Measurements from ENCODE around the gene ADGRD2.

The ADGRD2 gene

DNA sequence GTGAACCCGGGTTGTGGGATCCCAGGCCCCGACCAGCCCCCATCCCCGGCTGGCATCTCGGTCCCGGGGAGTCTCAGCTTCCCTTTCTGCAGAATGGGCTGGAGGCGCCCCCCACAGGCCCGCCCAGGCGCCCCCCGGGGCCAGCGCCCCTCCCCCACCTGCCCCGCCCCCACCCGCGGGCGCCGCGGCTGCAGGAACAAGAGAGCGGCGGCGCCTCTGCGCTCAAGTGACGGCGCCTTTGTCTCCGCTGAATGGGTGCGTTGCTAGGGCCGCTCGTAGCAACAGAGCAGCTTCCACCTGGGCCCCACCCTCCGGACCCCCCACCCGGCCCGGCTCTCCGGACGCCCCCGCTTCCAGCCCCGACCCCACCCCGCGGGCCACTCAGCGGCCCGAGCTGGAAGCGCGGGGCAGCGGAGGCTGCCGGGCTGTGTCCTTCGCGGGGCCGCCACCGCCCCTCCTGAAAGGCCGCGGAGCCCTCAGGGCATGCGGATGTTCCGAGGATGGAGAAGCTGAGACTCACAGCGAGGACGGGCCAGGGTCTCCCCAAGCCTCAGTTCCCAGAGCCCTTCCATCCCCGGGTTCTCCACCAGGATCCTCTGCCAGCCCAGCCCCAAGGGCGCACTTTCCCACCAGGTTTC is 27.5 kb downstream of the ADGRD2 start:
- DNase-seq = peak in 8 of 58 donors; percentile 4 to 61 (median 14)

DNA sequence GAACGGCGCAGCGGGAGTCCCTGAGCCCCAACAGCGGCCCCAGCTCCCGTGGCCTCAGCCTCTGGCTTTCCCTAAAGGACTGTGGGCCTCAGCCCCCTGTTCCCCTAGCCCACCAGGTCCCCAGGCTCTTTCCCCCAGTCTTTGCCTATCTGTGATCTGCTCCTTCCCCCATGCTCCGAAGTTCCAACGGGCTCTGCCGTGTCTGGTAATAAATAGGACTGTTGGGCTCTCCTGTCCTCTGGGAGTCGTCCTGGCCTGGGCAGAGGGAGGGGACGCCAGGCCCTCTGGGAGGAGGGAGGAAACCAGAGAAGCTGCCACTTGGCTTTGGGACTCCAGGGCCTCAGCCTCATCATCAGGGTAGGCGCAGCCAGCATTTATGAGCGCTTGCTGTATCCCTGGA is 28.1 kb downstream of the ADGRD2 start:
- no peak for DNase-seq

DNA sequence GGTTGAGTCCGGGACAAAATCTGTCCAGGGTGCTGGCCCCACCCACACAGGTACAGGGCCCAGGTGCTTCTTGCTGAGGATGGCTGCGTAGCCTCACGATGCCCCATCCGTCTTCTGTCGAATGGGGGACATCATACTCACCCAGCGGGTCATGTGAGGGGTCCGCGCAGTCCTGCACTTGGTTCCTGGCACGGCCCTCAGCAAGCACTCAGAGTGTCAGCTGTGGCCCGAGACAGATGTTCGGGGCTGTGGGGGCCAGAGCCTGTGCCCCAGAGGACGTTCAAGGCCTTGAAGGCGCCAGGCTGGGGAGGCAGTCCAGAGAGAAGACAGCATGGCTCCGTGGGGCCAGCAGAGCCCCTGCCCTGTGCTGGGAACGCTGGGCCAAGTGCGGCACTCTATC is 29.1 kb downstream of the ADGRD2 start:
- DNase-seq = no peak

DNA sequence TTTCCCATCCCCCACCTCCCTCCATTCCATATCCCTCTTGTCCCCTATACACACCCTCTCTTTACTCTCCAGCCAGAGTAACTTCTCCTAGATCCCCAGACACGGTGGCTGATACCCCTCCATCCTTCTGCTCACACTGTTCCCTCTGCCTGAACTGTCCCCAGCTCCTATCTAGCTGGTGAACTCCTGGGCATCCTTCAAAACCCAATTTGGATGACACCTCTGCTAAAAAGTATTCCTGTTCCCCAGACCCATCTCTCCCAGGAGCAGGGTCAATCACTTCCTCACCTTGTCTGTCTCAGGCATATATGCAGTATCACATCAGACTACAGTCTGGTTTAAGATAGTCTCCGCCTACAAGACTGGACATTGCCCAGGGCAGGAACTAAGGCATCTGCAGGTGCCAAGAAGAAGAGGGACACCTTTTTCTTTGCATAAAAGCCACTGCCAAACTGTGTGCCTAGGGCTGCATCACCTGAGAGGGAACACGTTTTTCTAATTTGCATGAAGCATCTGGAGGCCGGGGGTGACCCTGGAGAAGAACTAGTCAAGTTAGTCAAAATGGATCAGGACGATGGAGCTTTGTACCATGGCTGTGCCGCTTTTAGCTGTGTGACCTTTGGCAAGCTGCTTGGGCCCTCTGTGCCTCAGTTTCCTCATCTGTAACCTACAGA is 29.8 kb downstream of the ADGRD2 start:
- DNase-seq = no peak

DNA sequence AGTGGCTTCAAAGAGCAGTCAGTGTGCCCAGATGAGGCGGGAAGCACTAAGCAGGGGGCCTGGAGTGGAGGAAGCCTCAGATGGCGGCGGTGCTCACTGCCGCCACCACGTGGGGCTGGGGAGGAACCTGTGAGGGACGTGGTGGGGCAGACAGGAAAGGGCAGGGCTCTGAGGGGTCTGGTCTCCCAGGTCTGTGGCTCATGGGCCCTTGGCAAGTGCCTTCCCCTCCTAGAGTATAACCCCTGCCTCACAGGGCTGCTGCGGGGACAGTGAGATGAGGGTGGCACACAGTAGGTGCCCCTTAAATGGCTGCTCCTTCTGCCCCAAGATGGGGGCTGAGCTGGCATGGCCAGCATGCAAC is 30.4 kb downstream of the ADGRD2 start:
- DNase-seq = no peak

DNA sequence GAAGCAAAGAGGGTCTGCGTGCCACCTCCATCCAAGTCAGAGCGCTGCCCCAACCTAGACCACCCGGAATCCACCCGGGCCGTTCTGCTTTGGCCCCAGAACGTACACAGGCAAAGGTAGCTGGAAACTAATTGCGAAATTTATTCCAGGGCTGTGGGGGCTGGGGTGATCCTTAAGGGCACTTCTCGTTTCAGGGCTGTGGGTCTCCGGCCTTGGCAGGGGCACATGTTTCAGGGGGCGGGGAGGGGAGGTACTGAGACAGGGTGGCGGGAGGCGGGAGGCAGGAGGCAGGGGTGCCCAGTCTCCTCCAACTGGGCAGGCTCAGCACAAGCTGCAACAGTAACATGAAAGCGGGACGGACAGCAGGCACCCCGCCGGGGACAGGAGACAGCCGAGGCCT is 30.9 kb downstream of the ADGRD2 start:
- no peak for DNase-seq

DNA sequence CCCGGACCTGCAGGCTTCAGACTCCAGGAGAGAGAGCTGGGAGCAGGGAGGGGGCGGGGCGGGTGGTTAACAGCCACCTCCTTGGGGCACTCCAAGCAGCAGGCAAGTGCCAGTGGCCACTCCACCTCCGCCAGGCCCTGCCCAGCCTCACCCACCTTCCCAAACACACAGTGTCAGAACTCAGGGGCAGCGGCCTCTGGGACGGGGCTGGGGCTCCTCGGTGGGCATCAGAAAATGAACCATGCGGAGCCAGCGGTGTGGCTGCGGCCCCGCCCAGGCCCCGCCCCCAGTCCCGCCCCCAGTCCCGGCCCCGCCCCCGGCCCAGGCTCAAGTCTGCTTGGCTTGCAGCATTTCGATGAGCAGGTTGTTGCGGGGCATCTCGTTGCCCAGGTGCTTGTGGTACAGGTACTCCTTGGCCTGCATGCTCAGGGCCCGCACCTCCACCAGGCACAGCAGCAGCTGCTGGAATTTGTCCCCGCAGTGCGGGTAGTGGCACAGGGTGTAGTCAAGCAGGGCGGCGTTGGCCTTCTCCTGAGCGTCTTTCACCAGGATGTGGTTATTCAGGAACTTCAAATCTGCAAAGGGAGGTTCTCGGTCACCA is 32.3 kb downstream of the ADGRD2 start:
- no peak for DNase-seq

DNA sequence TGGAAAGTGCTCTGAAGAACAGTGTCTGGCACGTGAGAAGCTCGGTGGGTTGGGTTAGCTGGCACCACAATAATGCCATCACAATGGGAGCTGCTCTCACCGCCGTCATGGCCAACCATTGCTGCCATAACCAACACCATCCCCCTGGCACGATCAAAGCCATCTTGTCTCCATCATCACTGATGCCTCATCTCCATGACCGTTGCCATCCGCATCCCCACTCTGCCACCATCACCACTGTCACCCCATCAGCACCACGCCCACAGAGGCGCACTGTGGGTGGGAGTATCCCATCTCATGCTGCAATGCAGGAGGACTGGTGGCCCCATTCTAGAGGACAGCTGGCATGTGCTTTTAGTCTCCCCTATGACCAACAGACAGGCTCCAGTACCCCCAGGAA is 33.2 kb downstream of the ADGRD2 start:
- no peak for DNase-seq

DNA sequence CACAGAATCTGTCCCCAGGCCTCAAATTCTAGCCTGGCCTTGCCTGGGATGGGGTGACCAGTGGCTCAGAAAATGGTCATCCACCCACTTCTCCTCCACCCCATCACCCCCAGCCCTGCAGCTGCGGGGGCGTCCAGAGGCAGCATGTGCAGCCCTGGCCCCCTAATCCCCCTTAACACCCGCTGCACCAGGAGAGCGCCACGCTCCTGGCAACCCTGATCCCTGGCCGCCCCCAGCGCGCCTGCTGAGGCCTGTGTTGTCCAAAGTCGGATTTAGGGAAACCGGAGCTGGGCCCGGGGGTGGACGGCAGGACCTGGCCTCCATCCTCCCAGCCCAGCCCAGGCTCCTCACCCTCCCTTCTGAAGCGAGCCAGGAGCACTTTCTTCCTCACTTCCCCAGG is 35.0 kb downstream of the ADGRD2 start:
- no peak for DNase-seq

DNA sequence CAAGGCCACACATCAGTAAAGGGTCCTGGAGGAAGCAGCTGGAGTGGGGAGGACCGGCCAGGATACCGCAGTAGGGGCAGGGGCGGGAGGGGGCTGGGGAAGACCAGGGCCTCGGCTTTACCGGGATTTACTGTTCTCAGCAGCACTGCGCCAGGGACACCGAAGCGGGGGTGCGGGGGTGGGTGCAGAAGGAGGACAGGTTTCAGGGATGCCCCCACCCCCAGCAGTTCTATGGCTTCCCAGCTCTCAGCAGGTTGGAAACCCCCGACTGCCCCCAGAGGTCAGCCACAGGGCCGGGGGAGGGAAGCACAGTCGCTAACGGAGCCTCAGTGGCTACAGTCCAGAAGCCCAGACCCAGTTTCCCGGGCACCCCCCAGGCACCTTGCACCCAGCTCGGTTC is 35.7 kb downstream of the ADGRD2 start:
- DNase-seq = no peak

DNA sequence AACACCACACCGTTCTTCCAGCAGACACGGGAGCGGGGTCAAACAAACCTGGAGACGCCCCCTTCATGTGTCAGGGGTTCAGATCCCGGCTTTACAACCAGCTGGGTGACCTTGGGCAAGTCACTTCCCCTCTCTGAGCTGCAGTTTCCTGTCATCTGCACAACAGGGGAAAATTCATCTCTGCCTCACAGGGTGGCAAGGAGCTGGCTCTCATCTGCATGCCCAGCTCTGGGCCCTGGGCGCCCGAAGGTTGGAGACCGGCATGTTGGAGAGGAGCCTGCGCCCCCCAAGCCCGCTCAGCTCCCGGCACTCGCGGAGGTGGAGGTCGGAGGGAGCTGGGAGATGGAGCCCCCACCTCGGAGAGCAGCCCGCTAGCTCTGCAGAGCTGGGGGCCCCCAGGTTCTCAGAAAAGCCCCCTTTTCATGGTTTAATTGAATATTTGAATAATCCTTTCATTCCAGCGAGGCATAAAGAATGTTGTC is 36.6 kb downstream of the ADGRD2 start:
- no peak for DNase-seq

DNA sequence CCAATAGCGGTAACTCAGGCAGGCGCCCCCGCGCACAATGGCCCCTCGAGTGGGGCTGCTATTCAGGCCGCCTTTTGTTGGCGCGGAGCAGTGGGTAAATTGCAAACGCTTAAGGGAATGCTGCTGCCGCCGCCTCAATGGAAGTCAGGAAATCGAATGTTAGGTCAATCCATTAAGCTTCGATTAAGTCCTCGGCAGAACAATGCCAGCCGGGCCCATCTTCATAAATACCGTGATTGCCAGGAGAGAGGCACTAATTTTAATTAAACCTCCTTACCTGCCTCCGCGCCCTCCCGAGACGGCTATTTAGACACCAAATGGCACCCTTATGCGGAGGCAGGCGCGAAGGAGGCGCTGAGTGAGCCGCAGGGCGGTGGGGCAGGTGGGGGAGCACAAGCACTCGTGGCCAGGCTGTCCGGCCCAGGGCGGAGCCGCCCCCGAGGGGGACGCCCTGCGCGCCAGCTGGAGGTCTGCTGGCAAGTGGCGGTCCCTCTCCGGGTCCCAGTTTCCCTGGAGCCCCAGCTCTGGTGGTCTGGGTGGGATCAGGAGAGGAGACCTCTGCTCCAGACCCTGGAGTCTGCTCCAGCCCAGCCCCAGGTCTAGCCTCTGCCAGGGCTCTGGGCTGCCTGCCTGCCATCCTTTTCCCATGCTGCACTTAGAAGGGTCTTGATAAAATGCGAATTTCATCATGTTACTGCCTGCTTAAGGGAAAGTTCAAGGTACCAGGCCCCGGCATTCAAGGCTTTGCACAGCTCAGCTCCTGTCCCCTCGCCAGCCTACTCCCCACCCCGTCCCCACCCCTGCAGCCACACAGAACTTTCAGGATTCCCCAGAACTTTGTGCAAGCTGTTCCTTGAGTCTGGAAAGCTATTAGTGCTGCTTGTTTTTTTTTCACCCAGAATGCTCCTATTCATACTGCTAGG is 37.3 kb downstream of the ADGRD2 start:
- DNase-seq = no peak

DNA sequence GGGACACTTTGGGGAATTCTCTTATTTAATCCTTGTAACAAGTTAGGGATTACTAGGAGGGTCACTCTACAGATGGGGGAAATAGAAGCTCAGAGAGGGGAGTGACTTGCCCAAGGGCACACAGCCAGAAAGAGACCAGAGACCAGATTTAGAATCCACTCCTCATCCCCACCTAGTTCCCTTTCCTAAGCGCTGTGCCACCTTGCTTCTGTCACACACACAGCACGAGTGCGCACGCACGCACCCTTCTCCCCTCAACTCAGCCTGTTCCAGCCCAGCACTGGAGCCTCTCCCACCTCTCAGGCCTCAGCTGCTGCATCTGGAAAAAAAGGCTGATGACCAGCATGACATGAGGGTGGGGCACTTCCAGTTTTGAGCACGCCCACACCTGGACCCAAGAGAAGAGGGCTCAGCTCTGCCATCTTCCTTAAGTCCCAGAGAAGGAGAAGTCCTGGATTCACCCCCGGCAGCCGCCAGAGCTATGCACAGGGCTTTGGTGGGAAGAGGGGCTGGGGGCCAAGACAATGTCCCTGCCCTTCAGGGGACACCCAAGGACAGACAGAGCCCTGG is 38.5 kb downstream of the ADGRD2 start:
- DNase-seq = no peak

DNA sequence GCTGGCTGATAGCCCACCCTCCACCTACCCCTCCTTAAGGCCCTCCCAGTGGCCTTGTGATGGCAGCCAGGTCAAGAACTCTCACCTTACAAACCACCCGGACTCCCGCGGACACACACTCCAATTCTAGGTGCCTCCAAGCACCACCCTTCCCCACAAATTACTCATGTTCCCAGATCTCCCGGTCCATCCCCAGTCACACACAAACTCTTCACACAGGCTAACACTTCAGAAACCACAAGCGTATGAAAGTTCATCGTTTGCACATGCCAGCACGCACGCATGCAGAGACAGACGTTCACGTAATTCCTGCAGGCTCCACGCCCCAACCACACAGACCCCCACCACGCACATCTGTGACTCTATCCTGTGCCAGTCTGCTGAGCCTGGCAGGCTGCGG is 39.0 kb downstream of the ADGRD2 start:
- no peak for DNase-seq

DNA sequence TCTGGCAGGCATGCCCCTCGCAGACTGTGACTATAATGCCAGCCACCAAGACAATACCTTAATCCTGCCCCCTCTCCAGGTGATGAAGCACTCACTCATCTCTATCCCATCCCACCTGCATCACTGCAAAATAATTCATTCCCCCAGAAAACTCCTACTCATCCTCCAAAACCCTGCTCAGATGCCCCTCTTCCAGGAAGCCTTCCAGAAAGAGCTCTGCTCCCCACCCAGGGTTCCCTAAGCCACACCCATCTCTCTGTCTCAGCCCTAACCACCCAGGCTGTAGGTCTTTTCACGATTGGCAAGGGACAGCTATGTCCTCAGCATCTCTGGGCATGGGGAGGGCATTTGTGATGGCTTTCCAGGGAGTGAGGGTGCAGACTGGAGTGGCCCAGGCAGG is 39.8 kb downstream of the ADGRD2 start:
- DNase-seq = no peak

DNA sequence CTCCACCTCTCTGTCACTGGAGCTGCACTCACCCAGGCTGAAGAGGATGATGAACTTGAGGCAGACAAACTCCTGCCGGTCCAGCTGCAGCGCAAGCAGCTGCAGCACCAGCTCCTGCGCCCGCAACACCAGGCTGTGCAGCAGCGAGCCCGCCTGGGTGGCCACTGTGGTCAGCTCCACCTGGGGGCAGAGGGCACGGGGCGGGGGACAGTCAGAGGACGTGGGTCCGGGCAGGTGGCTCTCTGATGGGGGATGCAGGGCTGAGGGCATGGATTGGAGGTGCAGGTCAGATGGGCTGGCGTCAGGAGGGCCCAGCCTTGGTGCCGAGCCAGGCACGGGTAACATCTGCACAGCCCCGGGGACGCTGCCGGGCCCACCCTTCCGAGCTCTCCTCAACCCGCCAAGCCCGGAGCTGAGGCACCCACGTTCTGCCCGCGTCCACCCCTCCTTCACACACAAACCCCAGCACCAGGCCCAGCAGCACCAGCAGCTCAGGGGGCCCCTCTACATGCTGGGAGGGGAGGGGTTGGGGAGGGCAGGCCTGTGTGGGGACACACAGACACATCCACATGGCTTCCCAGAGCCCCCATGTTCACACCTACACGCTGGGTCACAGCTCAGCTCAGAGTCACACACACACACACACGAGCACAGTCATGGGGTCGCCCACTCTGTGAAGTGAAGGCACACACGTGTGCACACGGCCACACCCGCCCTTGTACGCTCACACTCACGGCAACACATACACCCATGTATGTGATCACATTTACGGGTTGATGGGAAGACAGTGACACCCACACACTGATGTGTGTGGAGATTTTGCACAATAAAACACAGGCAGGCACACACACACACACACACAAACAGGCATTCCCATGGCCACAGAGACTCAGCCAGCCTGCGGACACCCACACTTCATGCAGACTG is 41.1 kb downstream of the ADGRD2 start:
- DNase-seq = no peak

DNA sequence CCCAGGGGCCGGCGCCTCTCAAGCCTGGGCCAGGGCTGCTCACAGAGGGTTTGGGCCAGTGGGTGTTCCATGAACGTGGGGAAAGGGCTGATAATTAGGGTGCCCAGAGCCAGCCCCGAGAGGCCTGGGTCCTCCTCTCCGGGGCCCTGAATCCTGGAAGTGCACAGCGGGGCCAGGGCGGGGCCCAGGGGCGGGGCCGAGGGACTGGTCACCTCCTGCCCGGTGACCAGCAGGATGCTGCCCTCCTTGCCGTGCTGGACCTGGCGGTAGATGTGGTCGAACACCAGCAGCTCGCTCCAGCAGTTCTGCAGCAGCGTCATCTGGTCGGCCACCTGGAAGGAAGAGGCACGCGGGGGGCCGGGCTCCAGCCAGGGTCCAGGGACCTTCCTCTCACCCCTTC is 42.6 kb downstream of the ADGRD2 start:
- no peak for DNase-seq

DNA sequence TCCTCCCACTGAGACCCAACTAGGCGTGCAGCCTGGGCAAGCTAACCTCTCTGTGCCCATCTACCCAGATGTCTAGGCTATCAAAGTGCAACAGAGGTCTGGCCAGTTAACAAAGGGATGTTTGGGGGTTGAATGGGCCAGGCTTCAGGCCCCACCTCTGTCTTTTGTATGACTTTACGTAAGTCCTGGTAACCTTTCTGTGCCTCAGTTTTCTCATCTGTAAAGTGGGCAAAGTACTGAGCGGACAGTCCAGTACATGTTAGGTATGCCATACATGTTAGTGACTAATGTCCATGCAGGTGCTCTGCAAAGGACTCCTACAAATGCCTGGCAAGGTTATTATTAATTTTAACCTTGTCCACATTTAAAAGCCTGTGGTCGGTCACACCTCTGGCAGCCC is 43.0 kb downstream of the ADGRD2 start:
- DNase-seq = no peak

DNA sequence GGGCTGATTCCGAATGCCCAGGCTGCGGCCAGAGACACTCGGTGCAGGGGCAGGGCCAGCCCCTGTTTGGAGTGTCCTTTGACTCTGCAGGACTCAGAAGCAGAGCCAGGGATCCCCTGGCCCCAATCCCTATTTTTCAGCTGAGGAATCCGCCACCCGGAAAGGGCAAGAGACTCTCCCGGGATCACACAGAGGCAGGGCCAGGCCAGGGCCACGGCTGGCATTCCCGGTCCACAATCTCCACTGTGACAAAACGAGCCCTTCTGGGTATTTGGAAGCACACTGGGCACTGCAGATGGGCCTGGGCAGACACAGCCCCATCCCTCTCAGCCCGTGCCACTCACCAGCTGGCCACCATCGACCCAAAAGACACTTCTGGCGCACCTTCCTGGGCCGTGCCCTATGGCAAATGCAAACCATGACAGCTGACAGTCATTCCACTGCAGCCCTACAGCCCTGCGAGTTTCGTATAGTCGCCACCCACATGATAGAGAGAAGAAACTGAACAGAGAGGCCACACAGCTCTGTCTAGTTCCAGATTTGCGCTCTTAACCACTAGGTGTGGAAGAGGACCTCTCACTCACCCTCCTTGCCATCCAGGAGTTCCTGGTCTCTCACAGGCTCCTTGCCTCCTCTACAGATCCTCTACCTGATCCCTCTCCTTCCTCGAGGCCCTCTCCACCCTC is 43.7 kb downstream of the ADGRD2 start:
- DNase-seq = no peak

Data from anterior cingulate cortex (tissue), 58 donors.